Stromal cell of bone marrow (primary cell): ENCODE measurements around the gene DDX17.
"Not testable (repeated sequence)": the region's sequence is repeated elsewhere in the genome, so short reads cannot be mapped to it uniquely, and the experiment has no call there.

ENCODE experiments used
- DNase-seq: peaks from one replicate; pipeline ENCODE4 v3.0.0-alpha.2; 2012; ENCODE audit warnings: low read depth

The DDX17 gene

DNA sequence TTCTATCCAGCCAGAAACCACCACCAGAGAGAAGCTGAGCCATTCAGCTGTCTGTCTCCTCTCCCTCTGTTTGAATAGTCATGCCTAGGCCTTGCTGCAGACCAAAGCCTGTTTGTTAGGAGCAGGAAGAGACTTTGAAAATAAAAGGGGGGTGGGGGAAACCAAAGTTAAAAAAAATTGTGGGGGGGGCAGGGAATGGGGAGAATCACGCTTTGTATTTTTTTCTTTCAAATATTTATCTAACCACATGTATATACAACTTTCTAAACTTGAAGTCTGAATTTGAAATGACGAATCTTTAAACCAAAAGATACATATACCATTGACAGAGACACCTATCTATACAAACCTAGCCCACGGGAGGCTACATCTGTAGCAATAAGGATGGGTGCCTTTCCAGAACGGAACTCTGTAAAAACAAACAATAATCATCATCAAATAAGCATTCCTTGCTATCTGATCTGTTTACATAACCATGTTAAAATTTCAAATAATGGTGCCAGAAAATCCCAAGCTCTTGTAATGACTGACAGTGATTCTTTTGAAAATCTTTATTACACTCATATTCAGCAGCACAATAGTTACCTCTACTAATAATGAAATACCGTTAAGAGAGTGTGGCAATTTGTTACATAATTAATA lies 14.3 kb downstream of the DDX17 start:
- DNase-seq, result no peak

DNA sequence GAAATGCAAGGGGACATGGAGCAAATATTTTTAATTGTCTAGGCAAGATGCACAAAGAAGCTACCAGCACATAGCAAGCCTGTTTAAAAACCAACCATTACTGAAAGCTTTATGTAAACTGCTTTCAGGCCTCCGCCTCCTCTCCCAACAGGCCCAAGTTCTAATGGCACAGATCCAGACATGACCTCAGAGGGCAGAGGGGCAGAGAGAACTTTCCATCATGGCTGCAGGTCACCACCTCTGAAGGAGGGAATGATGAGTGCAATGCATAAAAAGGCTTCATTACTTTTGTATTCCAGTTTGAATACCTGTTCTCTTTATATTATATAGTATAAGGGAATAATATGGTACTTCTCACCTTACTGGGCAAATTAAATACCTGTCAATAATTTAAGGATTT lies 15.2 kb downstream of the DDX17 start:
- peak; percentile 71 for DNase-seq

DNA sequence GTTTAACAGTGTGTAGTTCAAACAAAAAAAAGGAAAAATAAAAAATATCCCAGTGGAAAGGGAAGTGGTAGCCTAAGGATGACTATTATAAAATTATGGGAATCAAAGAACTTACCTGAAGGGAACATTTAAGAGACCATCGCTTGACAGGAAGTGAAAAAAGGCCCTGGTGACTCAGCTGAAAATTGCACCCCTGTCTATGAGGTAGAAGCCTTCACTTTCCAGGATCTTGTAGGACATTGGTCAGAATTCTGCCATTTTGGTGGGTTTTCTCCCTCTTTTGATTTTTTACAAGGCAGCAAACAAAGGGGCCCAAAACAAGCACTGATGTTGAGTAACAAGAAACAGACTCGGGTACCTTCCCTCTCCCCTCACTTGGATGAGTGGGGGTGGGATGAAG lies 15.6 kb downstream of the DDX17 start:
- DNase-seq, result no peak

DNA sequence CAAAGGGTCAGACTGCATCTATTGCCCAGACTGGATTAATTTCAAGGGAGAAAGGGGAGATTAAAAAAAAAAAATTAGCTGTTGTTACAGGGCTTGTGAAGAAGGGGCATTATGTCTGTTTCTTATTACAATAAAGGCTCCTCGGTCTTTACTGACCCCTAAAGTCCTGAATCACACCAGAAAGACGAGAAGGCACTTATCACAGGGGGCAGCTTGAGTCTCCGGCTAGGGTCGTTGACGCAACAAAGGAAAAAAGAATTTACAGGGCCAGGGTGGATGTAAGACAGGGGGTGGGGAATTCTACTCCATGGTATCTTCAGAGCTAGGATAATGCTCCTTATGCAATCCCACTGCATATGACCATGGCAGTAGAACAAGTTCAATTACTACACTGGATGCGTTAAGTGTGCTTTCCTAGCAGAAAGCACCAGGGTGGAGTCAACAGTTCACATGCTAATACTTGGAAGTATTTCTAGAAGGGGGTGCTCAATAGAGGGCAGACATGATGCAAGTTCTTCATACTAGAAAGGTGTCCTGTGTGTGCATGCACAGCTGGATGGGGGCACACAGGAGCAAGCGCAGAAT lies 16.5 kb downstream of the DDX17 start:
- DNase-seq, result no peak

DNA sequence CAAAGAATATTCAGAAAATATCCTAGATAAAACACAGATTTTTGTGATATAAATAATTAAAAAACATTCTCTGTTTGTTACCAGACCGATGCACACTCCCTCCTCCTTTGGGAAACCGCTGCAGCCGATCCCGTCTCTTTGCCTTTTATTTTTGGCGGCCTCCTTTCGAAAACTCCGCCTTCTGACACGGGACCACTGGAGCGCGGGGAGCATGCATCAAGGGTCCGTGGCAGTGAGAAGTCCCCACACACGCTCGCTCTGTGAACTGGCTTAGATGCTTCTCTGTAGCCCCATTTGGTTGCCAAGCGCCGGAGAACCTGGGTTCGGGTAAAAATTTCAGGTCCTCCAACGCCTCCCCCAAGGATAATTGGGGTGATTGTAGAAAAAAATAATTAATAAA lies 17.0 kb downstream of the DDX17 start:
- DNase-seq, result no peak

DNA sequence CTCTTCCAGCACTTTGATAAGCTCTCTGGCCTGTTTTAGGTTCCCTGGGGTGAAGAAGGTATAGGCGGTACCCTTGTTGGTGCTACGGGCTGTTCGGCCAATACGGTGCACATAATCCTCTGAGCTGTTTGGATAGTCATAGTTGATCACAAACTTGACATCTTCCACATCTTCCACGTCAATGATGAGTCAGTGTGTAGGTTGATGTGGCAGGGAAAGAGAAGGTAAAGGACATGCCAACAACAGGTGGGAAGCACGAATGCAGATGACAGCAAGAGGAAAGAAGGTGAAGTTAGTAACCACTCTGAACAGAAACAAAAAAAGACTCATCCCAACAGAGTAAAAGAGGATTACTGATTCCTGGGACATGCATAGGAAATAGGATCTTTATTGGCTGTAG lies 18.2 kb downstream of the DDX17 start:
- DNase-seq, result no peak

DNA sequence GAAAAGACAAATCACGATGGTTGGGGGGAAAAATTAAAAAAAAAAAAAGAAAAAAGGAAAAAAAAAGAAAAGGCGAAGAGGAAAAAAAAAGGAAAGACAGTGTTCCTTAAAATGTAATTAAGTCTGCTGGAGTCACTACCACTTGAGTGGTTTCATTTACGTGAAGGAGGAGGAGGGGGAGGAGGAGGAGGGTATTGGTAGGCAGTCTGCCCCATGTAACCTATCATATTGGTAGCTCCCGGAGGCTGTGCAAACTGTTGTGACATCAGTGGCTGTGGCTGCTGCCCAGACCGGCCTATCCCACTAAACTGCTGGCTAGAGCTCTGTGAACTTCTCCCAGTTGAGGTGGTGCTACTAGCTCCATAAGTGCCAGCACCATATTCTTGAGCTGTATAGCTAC lies 20.3 kb downstream of the DDX17 start:
- no peak for DNase-seq

DNA sequence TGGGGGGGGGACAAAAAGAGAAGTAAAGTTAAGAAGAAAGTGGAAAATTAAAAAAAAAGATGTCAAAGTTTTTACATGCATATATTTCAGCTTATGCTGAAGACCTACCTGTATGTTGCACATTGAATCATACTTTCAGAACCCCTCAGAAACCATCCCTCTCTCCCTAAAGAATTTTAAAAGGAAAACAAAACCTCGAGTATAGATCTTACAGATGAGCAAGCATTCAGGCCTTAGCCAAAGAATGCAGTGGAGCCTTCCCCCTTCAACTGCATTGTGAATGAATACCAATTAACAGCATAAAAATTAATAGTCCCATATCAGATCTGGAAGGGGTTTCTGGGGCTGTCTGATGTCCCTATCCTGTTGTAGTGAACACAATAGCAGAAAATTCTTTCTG lies 21.9 kb downstream of the DDX17 start:
- DNase-seq, result no peak

DNA sequence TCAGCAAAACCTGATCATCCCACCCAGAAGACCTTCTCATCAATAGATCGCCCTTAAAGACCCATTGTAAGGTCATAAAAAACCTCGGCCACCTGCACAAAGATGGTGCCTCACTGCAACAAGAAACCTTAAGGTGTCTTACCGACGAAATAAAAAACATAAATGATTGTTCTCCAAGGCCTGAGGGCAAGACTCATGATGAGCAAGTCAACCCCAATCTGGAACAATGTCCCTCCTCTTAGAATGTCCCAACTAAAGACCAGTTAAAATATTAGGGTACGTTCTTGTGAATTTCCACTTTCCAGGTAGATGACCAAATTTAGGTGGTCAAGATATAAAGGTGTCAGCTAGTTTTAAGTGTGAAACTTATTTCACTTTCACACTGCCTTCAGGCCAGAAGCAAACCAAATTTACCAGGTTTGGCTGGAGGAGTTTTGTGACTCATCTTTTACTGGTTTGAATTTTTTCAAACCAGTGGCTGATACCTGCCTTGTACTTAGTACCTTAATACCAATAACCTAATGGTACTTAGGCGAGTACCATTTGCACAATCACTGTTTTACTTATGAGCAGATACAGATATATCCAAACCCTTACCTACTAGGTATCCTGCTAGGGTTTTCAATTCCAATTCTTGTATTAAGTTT lies 23.3 kb downstream of the DDX17 start:
- no peak for DNase-seq

DNA sequence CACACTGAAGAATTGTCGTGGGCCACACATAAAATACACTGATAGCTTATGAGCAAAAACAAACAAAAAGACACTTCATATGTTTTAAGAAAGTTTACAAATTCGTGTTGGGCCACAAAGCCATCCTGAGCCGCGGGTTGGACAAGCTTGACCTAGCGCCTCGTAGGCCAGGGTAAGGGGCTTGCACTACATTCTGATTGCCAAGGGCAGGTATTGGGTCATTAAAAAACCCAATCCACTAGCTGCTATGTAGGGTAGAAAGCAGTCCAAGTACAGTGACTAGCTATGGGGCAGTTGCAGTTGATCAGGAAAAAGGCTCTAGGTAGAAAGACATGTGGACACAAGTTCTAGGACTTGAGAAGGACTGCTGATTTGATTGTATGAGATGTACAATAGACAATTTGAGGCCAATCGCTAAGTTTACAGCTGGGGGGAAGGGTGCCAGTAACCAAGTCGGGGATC lies 24.2 kb downstream of the DDX17 start:
- DNase-seq, result no peak

DNA sequence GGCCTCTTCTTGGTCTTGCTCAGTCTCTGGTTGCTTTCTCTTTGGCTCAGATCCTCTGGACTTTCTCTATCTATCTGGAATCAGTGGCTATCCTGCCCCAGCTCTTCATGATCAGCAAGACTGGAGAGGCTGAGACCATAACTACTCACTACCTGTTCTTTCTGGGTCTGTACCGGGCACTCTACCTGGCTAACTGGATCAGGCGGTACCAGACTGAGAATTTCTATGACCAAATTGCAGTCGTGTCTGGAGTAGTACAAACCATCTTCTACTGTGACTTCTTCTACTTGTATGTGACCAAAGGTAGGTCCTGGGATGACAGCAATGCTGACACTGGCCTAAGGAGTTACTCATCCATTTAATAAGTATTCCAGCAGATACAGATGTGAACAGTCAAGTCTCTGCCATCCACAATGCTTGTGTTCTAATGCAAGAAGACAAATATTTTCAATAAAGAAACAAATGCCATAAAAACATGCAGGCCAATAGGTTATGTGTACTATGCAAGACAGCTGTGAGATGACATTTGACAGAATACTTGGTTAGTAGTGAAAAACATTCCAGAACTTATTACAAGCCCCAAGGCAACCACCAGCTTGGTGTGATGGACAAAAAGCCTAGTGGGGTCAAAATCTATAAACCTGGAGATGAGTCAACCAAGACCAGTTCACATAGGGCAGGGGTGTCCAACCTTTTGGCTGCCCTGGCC lies 24.8 kb downstream of the DDX17 start:
- DNase-seq, result no peak

DNA sequence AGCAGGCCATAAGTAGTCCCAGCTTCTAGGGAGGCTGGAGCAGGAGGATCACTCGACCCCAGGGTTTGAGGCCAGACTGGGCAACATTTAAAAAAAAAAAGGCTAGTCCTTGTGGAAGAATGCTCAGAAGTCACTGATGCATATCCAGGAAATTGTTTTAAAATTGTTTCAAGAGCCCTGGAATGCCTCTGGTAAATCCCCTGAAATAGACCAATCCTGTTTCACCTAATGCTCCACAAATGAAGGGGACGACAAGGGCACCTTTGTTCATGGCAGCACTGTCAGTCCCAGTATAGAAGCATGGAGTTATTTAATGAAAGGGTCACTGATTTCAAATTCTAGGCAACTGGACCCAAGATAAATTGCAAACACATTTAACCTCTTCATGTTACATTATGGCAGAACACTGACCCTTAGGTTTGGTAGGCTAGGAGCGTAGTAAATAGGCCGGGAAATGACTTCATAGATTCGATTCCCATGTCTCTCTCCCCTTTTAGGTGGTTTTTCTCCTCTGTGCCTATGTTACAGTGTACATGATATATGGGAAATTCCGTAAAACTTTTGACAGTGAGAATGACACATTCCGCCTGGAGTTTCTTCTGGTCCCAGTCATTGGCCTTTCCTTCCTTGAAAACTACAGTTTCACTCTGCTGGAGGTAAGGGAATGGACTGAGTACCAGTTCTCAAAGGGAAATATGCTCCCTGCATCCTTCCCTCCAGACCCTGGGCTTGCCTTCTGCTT lies 26.8 kb downstream of the DDX17 start:
- DNase-seq, result no peak

DNA sequence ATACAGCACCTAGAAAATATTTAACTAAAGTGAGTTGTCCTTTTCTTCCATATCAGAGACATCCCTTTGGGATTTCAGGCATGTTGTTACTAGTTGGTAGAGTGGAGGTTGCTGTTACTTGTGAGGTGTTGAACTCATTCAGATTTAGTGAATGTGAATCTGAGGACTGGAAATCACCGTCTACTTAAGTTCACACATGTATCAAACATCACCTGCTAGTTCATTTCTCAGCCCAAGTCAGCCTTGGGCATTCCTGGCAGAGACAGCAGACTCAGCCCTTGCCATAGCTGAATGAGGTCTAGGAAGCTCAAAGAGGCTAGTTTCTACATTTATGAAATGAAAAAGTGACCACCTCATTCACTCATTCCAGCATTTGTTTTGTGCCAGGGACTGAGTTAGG lies 28.5 kb downstream of the DDX17 start:
- no peak for DNase-seq

DNA sequence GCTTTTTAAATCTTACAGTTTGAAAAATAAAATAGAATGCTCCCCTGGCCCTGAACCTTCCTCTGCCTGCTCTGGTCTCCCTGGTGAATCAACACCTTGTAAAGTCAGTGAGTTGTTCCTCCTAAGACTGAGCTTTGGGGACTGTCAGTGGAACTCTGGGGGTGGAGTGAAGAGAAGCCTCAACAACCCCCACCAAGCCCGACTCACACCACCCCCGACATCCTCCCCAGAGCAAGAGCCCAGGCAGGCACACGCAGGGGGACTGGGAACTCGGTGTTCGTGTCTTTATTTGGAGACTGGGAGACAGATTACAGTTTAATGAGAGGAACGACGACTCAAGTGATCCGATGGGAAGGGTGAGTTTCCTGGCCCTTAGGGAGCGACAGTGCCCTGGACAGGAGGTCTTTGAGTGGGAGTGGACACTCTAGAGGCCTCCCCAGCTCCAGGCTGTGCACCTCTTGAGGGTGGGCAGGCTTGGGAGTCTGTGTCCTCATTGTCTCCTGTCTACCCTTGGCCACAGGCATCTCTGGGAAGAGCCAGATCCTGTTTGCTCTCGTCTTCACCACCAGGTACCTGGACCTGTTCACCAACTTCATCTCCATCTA lies 32.0 kb downstream of the DDX17 start:
- no peak for DNase-seq

DNA sequence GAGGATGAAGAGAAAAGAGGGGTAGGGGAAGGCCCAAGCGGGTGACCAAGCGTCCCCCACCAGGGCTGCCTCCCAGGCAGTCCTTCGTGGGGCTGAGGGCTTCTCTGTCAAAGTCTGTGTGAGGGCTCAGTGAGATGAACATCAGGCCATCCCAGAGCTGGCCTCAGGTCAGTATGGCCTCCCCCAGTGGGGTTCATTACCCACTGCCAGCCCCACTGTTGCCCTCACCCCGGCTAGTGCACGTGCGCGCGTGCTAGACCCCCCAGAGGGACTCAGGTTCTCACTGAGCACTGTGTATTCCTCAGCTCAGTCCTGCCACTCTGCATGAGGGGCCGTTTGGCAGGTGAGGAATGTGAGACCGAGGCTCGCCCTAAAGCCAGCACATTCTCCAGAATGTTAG lies 34.9 kb downstream of the DDX17 start:
- DNase-seq, result no peak

DNA sequence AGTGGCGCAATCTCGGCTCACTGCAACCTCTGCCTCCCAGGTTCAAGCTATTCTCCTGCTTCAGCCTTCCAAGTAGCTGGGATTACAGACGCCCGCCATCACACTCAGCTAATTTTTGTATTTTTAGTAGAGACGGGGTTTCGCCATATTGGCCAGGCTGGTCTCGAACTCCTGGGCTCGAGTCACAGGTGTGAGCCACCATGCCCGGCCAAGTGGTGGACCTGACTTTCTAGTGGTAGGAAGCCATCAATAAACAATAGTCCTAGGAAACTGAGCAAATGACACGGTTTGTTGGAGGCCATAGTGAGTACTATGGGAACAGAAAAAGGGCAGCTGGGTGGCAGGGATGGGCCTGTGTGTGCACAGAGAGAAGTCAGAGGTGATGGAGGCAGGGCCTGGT lies 35.9 kb downstream of the DDX17 start:
- DNase-seq, result not testable (repeated sequence)

DNA sequence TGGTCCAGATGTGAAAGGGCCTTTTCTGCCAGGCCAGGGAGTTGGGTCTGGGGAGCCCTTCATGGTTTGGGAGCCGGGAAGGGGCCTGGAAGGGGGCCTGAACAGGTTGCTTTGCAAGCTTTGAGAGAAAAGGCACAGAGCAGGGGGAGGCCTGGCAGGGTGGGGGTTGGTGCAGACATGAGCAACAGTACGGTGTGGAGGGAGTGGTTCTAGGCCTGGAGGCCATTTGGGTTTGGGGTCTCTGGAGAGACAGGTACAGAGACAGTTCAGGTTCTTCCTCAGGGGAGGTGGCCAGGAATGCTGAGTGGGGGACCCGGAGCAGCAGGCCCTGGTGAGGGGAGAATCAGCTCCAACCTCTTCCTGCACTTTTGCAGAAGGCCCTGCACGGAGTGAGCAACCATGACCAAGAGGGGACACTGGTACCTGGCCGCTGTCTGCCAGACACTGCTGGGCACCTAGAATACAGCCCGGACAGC lies 36.8 kb downstream of the DDX17 start:
- DNase-seq, result no peak

DNA sequence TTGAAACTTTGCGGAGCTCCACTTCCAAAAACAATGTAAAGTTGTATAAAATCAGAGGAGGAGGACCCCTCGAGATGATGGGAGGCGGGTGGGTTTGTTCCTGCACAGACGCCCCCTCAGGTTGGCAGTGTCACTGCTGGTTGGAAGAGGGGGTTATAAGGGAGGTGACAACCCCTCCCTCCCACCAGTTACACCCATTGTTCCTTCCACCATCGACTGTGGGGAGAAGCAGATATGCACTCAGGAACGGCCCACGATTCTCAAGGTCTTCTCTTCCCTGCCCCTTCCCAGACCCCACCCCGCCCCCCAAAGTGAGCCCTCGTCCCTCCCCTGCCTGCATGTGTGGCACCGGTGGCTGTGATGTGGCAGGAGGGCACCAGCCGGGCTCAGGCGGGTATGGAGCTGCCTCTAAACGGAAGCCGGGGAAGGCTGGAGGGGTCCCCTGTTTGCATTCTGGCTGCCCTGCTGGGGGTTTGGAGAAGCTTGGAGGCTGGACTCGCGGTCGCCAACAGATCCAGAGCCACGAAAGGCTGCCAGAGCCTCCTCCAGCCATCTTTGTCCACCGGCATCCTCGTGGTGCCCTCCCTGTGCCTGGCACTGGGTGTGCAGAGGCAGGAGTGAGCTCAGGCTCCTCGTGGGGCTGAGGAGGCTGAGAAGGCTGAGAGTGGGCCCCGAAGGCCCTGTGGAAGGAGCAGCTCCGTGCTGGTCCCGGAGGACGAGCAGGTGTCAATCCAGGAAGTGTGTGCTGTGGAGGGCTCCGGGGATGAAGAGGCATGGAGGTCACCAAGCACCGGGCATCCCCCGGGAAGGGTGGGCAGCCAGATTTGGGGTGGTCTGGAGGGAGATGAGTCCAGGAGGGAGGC lies 37.4 kb downstream of the DDX17 start:
- no peak for DNase-seq

DNA sequence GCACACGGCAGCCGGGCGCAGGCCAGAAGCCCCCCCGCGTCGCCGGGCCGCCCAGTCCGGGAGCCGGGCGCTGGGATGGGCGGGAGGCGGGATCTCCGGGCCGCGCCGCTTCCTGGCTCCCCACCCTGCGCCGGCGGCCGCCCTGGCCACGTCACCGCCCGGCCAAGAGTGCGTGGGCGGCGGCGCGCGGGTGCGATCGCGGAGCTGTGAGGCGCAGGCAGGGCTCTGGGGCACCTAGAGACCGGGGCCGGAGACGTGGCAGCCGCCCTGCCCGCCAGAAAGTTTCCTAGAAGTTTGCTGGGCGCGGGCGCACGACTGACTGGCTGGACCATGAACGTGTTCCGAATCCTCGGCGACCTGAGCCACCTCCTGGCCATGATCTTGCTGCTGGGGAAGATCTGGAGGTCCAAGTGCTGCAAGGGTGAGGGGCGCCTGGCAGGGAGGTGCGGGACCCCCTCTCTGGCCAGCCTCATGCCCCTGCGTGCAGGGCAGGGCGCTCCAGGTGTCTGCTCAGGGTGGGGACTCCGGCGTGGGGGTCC lies 38.1 kb downstream of the DDX17 start, which contains the start of gene KDELR3:
Gene KDELR3 (plus strand): TSS at position 193 of the 539 bp plus-strand sequence. CDS start 138 bp downstream, at position 331.
- DNase-seq, result peak; percentile 53

DNA sequence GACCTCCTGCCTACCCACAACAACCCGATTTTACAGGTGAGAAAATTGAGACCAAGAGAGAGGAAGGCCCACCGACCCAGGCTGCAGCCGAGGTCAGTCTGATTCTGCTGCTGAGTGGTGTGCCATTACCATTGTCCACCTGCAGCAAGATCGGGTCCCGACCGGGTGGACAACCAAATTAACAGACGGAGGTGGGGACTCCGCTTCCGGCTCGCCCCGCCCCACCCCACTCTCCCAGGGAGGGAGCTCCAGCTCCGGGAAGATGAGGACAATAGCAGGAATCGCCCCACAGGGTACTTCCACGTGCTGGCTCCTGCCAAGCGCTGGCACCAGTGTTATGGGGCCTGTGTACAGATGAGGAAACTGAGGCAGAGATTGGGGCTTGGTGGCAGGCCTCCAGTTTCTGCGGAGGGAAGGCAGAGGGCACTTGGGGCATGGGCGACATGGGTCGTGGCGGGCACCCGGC lies 38.6 kb downstream of the DDX17 start:
- DNase-seq, result no peak
